ENCODE measurements around the gene SLAMF6.

DNA sequence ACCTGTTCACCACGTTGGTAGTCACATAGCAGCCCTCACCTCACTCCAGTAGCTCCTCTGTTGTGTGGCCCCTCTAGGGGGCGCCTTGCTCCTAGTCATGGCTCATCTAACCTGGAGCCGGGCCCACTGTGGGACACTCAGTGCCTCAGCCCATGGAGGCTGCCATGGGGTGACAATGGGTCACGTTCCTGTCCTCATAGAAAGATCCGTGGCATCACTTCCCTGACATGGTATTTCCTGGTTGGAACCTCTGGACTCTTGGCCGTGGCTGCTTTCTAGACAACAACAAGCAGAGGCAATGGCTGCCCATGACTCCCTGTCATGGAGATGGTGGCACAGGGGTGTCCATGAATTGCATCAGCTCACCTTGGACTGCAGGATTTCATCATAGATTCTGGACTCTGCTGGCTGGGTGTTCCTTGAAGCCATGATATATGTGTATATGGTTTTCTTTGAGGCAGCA is 27.5 kb upstream of the SLAMF6 start:
- TF ChIP-seq, protein P1, sequence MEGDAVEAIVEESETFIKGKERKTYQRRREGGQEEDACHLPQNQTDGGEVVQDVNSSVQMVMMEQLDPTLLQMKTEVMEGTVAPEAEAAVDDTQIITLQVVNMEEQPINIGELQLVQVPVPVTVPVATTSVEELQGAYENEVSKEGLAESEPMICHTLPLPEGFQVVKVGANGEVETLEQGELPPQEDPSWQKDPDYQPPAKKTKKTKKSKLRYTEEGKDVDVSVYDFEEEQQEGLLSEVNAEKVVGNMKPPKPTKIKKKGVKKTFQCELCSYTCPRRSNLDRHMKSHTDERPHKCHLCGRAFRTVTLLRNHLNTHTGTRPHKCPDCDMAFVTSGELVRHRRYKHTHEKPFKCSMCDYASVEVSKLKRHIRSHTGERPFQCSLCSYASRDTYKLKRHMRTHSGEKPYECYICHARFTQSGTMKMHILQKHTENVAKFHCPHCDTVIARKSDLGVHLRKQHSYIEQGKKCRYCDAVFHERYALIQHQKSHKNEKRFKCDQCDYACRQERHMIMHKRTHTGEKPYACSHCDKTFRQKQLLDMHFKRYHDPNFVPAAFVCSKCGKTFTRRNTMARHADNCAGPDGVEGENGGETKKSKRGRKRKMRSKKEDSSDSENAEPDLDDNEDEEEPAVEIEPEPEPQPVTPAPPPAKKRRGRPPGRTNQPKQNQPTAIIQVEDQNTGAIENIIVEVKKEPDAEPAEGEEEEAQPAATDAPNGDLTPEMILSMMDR (IDR thresholded peaks at IDR 0.05), result no peak
- TF ChIP-seq POLR2AphosphoS5 (IDR thresholded peaks at IDR 0.05) (no peak), POLR2A (IDR thresholded peaks at IDR 0.05) (no peak)
